GM12874 (cell line): ENCODE results near the gene ZBTB43.

Experiments
- CTCF ChIP-seq: IDR thresholded peaks from 2 replicates; pipeline ENCODE4 v1.5.1; 2011; ENCODE audit warnings: low read depth, mild to moderate bottlenecking, control low read depth, low read length, moderate library complexity; ENCODE audit not compliant: insufficient read depth

ZBTB43 gene

GRCh38 chr9:126880226-126880946 is 75.5 kb downstream of the ZBTB43 start:
- no peak for TF ChIP-seq CTCF

GRCh38 chr9:126880947-126881332 is 76.1 kb downstream of the ZBTB43 start:
- no peak for TF ChIP-seq CTCF

GRCh38 chr9:126882746-126883145 is 77.9 kb downstream of the ZBTB43 start:
- TF ChIP-seq CTCF: no peak

- no peak for TF ChIP-seq CTCF
Observed at GRCh38 chr9:126883636-126884035, 78.8 kb downstream of the ZBTB43 start.

GRCh38 chr9:126885131-126885641 is 80.3 kb downstream of the ZBTB43 start:
- no peak for TF ChIP-seq CTCF

GRCh38 chr9:126886034-126886822 is 81.4 kb downstream of the ZBTB43 start:
- TF ChIP-seq CTCF: no peak

GRCh38 chr9:126886897-126887296 is 82.1 kb downstream of the ZBTB43 start:
- no peak for TF ChIP-seq CTCF
